Osteoblast (primary cell): Measurements from ENCODE around the gene LTN1. TPM values are rescaled to one million over a fixed set of nuclear protein-coding genes. Genes with fewer than 3 reads are reported as not detected.

Experiments used
- DNase-seq: peaks from one replicate; pipeline ENCODE4 v3.0.0; 2011; ENCODE audit warnings: low spot score, mixed read lengths; ENCODE audit not compliant: insufficient read length; ENCODE audit errors: missing footprints
- H2AFZ ChIP-seq: 2 replicates; pipeline ENCODE4 v1.6.0; 2011; ENCODE audit warnings: mild to moderate bottlenecking, low read length
- H3K27ac ChIP-seq: 2 replicates; pipeline ENCODE4 v1.5.1; 2011; ENCODE audit warnings: mild to moderate bottlenecking, low read depth, low read length, moderate library complexity
- H3K27me3 ChIP-seq: 2 replicates; pipeline ENCODE4 v1.6.0; 2012; ENCODE audit warnings: mild to moderate bottlenecking, control low read depth, inconsistent platforms, low read length, moderate library complexity; ENCODE audit not compliant: insufficient read depth
- H3K36me3 ChIP-seq: 2 replicates; pipeline ENCODE4 v1.5.1; 2011; ENCODE audit warnings: mild to moderate bottlenecking, low read length, control low read depth, moderate library complexity; ENCODE audit not compliant: insufficient read depth
- H3K4me1 ChIP-seq: 2 replicates; pipeline ENCODE4 v1.5.1; 2011; ENCODE audit warnings: mild to moderate bottlenecking, low read length, control low read depth, moderate library complexity; ENCODE audit not compliant: insufficient read depth
- H3K4me2 ChIP-seq: 2 replicates; pipeline ENCODE4 v1.6.0; 2011; ENCODE audit warnings: mild to moderate bottlenecking, low read length; ENCODE audit not compliant: insufficient read depth
- H3K4me3 ChIP-seq: fragments of 200-600 bp; sonication (generic); 3 replicates; pipeline ENCODE4 v1.5.1; 2012; ENCODE audit warnings: mild to moderate bottlenecking, low read length, inconsistent platforms; ENCODE audit not compliant: insufficient read depth
- H3K79me2 ChIP-seq: 2 replicates; pipeline ENCODE4 v1.6.0; 2012; ENCODE audit warnings: mild to moderate bottlenecking, low read length, control low read depth, inconsistent platforms; ENCODE audit not compliant: insufficient read depth
- H3K9me3 ChIP-seq: 2 replicates; pipeline ENCODE4 v1.5.1; 2011; ENCODE audit warnings: low read depth, low read length, control low read depth
- H4K20me1 ChIP-seq: 2 replicates; pipeline ENCODE4 v1.6.0; 2012; ENCODE audit warnings: mild to moderate bottlenecking, low read length, control low read depth; ENCODE audit not compliant: insufficient read depth
- CTCF ChIP-seq: IDR thresholded peaks from 2 replicates; pipeline ENCODE4 v1.5.1; 2011; ENCODE audit warnings: mild to moderate bottlenecking, low read depth, low read length, moderate library complexity; ENCODE audit errors: extremely low read depth
- total RNA-seq: library from RNA; depleted of rRNA; stranded (reverse); fragments of >200 nt; gene quantifications from 2 replicates; pipeline ENCODE4 v1.2.3, GENCODE V29; 2012

The LTN1 gene
- 26.5 and 27.5 TPM in 2 replicates for total RNA-seq

GRCh38 chr21:28992526-28993292 is at the start of gene LTN1:
TSS of gene LTN1 (minus strand) at chr21:28992877. CDS start at chr21:28992805, 72 bp downstream.
- DNase-seq, result peak; percentile 99
- H3K4me2 ChIP-seq, result peak within 1 kb of the TSS; percentile 94
- no peaks in the 10 kb centered on the region for H3K36me3 ChIP-seq
- peak within 1 kb of the TSS; percentile 84 for H3K27ac ChIP-seq
- no peaks in the 10 kb centered on the region for H3K9me3 ChIP-seq
- TF ChIP-seq CTCF, result no peak
- peaks cover 43% of the 10 kb centered on the region for H3K79me2 ChIP-seq
- H3K27me3 ChIP-seq, result no peaks in the 10 kb centered on the region
- peak within 1 kb of the TSS; percentile 94 for H2AFZ ChIP-seq
- peaks cover 15% of the 10 kb centered on the region for H3K4me1 ChIP-seq
- H3K4me3 ChIP-seq, result peak within 1 kb of the TSS; percentile 83
- H4K20me1 ChIP-seq, result peaks cover 5% of the 10 kb centered on the region

GRCh38 chr21:29034678-29035077 is 42.0 kb upstream of the LTN1 start:
- H4K20me1 ChIP-seq, result no peaks in the 10 kb centered on the region
- peaks cover 19% of the 10 kb centered on the region for H3K79me2 ChIP-seq
- peaks cover 68% of the 10 kb centered on the region for H3K36me3 ChIP-seq
- no peaks in the 10 kb centered on the region for H3K27me3 ChIP-seq
- DNase-seq, result no peak
- H3K27ac ChIP-seq, result no peak overlapping the region
- no peak overlapping the region for H2AFZ ChIP-seq
- H3K4me1 ChIP-seq, result no peaks in the 10 kb centered on the region
- H3K4me3 ChIP-seq, result no peak overlapping the region
- no peaks in the 10 kb centered on the region for H3K9me3 ChIP-seq
- H3K4me2 ChIP-seq, result no peak overlapping the region
- TF ChIP-seq CTCF, result no peak

- H4K20me1 ChIP-seq, result no peaks in the 10 kb centered on the region
Measured at GRCh38 chr21:29033871-29034270, 41.2 kb upstream of the LTN1 start.

More at GRCh38 chr21:29033871-29034270, 41.2 kb upstream of the LTN1 start:
- Histone ChIP-seq H3K4me2 (no peak overlapping the region), H3K4me1 (no peaks in the 10 kb centered on the region), H3K79me2 (peaks cover 25% of the 10 kb centered on the region), H3K4me3 (no peak overlapping the region), H3K9me3 (no peaks in the 10 kb centered on the region), H3K27ac (peak overlapping the region; percentile 29), H3K36me3 (peaks cover 71% of the 10 kb centered on the region), H3K27me3 (no peaks in the 10 kb centered on the region), H2AFZ (no peak overlapping the region)
- no peak for TF ChIP-seq CTCF
- DNase-seq, result peak; percentile 27
